ENCODE results near the gene ZNF610.
"Not testable (repeated sequence)": the region's sequence is repeated elsewhere in the genome, so short reads cannot be mapped to it uniquely, and the experiment has no call there.

The ZNF610 gene

DNA sequence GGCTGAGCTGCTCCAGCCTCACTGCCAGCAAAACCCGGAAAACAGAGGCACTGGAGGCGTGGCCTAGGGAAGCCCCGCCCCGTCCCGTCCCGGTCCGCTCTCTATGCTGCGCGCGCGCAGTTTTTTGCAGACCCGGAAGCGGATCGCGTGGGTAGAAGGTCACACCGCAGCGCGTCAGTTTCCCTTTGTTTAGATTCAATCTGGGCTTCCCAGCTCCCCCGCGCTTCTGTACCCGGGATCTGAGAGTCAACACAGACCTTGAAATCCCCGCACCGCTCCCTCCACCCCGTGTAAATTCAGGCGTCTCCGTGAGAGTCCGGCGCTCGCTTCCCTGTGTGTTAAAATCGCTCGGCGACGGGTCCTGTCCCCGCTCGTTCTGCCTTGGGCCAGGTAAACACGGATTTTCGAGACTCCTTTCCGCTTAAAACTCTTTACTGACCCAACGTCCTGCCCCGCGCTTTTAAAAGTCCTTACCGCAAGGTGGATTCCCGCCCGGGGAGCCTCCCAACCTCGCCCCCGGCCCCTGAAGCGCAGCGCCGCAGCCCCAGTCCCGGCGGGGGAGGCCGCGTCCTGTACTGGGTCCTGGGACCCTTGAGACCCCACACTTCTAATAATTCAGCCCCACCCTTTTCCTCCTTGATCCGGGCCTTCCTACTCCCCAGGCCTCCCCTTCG, at the start of gene ZNF610:
Gene ZNF610, plus strand, starts transcription at position 127 of the 674 bp plus-strand sequence. CDS start 12,930 bp downstream, outside the sequence.
- peak; percentile 76 for DNase-seq (ENCODE audit: low read depth)

DNA sequence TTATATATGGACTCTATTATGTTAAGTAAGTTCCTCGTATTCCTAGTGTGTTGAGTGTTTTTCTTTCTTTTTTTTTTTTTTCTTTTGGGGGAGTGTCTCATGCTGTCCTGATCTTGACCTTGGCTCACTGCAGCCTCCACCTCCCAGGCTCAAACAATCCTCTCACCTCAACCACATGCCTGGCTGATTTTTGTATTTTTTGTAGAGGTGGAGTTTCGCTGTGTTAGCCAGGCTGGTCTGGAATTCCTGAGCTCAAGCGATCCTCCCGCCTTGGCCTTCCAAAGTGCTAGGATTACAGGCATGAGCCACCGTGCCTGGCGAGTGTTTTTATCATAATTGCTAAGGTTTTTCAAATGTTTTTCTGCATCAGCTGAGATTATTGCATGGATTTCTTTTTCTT, 49.8 kb upstream of the ZNF610 start:
- no peak for DNase-seq (ENCODE audit: low read depth)

GRCh38 chr19:52291781-52292180, 44.3 kb upstream of the ZNF610 start:
- DNase-seq (ENCODE audit: low read depth), result no peak

DNA sequence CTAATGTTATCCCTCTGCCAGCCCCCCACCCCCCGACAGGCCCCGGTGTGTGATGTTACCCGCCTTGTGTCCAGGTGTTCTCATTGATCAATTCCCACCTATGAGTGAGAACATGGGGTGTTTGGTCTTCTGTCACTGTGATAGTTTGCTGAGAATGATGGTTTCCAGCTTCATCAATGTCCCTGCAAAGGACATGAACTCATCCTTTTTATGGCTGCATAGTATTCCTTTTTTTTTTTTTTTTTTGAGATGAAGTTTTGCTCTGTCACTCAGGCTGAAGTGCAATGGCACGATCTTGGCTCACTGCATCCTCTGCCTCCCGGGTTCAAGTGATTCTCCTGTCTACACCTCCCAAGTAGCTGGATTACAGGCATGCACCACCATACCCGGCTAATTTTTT, 43.1 kb upstream of the ZNF610 start:
- DNase-seq (ENCODE audit: low read depth), result not testable (repeated sequence)

DNA sequence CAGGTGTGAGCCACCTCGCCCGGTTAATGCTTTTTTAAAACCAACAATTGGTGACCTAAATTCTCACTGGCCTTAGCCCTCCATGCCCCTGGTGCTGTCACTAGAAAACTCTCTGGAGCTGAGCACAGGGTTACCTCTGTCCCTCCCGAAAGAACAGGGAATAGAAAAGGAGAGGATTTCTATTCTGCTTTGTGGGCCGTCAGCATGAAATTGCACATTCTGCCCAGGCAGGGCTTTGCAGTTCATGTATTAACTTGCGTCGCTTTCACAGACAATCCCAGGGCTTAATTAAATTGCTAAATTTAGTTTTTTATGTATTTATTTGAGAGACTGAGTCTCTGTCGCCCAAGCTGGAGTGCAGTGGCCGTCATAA, 39.7 kb upstream of the ZNF610 start:
- no peak for DNase-seq (ENCODE audit: low read depth)

- DNase-seq (ENCODE audit: low read depth), result peak; percentile 52
Measured at GRCh38 chr19:52296773-52297600, 39.1 kb upstream of the ZNF610 start, which contains the start of gene ZNF480. ZNF480 (plus strand) TSS chr19:52297169; CDS start chr19:52300413, 3,244 bp downstream.

DNA sequence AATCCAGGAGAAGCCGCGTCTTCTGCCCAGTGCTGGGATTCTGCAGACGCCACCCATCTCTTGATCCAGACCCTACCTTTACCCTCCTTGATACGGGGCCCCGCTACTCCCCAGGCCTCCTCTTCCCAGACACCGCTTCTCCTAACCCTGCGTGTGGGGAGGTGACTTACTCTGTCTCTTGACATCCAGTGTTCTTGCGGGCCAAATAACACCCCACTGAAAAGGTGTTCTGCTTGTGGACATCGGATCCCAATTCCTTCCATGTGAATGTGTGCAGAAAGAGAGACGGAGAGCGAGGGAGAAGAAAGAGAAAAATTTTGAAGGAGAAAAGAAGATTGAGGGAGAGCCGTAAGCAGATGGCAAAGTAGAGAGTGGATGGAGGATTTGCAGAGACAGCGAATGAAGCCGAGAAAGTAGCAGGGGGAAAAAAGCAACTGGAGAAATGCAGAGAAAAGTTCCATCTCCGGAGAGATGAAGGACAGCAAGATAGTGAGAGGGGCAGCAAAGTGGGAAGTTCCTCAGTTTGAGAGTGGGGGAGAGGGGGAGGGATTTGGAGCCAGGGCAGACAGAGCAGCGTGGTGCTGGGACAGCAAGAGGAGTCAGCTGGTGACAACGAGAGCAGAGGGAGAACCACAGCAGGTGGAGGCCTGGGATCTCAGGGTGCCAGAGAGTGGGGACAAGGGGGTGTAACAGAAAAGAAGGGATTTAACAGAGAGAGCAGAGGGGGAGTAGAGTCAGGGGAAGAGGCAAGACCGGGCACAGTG, 38.3 kb upstream of the ZNF610 start:
- no peak for DNase-seq (ENCODE audit: low read depth)

GRCh38 chr19:52307275-52307674, 28.8 kb upstream of the ZNF610 start:
- no peak for DNase-seq (ENCODE audit: low read depth)

DNA sequence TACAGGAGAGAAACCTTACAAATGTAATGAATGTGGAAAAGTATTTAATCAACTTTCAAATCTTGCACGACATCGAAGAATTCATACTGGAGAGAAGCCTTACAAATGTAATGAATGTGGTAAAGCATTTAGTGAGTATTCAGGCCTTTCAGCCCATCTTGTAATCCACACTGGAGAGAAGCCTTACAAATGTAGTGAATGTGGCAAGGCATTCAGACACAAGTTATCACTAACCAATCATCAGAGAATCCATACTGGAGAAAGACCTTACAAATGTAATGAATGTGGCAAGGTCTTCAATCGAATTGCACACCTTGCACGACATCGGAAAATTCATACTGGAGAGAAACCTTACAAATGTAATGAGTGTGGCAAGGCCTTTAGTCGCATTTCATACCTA, 13.6 kb upstream of the ZNF610 start:
- DNase-seq (ENCODE audit: low read depth), result no peak

GRCh38 chr19:52331757-52332156, 4.3 kb upstream of the ZNF610 start:
- no peak for DNase-seq (ENCODE audit: low read depth)

- DNase-seq (ENCODE audit: low read depth), result no peak
Measured at GRCh38 chr19:52335768-52336116, 301 bp upstream of the ZNF610 start.

- no peak for DNase-seq (ENCODE audit: low read depth)
Measured at GRCh38 chr19:52336791-52337381, 843 bp downstream of the ZNF610 start.

DNA sequence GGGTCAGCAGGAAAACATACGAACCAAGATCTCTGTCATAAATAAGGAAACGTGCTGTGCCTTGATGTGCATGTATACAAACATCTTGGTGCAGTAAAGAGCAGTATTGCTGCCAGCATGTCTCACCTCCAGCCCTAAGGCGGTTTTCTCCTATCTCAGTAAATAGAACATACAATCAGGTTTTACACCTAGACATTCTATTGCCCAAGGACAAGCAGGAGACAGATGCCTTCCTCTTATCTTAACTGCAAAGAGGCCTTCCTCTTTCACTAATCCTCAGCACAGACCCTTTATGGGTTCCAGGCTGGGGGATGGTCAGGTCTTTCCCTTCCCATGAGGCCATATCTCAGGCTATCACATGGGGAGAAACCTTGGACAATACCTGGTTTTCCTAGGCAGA, 3.0 kb downstream of the ZNF610 start:
- DNase-seq (ENCODE audit: low read depth), result not testable (repeated sequence)

DNA sequence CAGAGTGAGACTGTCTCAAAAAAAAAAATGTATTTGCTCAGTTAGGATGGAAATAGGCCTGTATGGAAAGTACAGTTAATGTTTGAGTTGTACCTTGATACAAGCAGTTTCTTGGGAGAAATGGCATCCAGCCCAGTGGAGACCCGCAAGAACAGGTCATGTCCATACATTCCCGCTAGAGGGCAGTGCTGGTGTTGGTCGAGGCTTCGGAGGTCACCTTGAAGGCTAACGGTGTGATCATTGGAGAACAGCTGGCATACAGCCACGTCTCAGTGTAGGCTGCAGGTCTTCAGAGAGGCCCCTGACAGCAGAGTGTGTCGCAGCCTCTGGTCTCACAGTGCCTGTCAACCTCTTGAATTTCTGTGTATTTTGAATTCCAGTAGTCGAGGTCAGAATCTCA, 7.5 kb downstream of the ZNF610 start:
- no peak for DNase-seq (ENCODE audit: low read depth)

DNA sequence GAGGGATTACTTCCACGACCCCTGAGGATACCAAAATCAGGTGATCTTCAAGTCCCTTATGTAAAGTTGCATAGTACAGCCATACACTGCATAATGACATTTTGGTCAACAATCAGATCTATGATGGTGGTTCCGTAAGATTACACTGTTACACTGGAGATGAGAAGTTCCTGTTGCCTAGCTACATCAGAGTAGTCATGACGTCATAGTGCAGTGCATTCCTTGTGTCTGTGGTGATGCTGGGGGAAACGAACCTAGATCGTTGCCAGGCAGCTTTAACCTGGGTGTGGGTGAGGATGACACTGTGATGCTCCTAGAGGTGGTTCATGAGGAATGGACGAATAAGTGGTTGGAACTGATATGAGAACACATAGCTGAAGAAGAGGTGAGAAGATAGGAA, 9.1 kb downstream of the ZNF610 start:
- no peak for DNase-seq (ENCODE audit: low read depth)

DNA sequence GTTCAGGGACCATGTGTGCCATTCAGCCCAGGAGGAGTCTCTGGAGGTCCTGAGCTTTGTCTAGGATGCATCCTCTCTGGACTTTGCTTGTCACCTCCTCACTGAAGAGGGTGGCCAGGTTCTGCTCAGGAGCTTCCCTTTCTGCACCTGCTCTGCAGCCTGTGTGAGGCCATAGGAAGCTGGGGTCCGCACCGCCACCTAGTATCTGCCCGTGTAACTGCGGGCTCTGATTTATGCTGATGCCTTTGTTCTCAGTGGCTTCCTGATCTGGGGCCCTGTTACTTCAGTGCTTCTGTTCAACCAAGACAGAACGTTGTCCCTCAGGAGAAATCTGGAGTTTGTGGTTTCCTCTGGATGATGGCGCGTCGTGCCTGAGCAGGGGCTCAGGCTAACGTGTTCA, 15.5 kb downstream of the ZNF610 start:
- no peak for DNase-seq (ENCODE audit: low read depth)

- no peak for DNase-seq (ENCODE audit: low read depth)
Measured at GRCh38 chr19:52366414-52366824, 30.4 kb downstream of the ZNF610 start.

DNA sequence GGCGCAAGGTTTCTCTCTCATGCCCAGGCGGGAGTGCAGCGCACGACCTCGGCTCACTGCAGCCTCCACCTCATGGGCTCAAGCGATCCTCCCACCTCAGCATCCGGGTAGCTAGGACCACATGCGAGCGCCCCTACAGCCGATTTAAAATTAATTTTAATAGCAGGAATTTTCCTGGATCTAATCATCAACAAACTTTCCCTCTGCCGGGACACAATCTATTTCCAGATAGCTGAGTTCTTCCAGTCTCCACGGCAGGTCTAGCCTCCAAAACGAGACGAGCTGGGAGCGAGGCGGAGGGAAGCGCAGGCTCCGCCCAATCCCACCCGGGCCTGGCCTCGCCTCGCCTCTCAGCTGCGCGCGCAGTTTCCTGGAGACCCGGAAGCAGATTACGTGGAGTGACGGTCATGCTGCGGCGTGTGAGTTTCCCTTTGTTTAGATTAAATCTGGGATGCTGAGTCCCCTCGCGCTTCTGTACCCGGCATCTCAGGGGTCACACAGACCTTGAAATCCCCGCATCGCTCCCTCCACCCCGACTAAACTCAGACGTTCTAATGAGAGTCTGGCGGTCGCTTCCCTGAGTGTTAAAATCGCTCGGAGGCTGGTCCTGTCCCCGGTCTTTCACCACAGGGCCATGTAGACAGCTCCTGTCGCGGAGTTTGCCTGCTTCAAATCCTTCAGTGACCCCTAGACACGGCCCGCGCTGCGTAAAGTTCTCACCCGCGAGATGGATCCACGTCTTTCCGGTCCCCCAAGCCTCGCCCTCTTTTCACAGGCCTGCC, 33.7 kb downstream of the ZNF610 start, which contains the start of gene ZNF880:
Gene ZNF880, plus strand, starts transcription at position 365 of the 782 bp plus-strand sequence. Its CDS starts 43 bp downstream, at position 408.
- DNase-seq (ENCODE audit: low read depth), result peak; percentile 86

GRCh38 chr19:52370341-52370710, 34.3 kb downstream of the ZNF610 start:
- no peak for DNase-seq (ENCODE audit: low read depth)

DNA sequence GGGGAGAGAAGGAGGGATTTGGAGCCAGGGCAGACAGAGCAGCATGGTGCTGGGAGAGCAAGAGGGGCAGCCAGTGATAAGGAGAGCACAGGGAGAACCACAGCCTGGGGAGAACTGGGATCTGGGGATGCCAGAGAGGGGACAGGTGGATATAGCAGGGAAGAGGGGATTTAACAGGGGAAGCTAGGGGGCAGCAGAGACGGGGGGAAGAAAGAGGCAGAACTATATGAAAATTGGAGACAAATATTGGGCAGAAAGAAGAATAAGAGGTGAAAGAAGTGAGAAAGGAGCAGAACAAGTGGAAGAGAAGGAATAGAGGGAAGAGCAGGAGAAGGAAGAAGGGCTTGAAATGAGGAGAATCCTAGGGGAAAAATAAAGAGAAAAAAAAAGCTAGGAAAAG, 55.1 kb downstream of the ZNF610 start:
- no peak for DNase-seq (ENCODE audit: low read depth)

DNA sequence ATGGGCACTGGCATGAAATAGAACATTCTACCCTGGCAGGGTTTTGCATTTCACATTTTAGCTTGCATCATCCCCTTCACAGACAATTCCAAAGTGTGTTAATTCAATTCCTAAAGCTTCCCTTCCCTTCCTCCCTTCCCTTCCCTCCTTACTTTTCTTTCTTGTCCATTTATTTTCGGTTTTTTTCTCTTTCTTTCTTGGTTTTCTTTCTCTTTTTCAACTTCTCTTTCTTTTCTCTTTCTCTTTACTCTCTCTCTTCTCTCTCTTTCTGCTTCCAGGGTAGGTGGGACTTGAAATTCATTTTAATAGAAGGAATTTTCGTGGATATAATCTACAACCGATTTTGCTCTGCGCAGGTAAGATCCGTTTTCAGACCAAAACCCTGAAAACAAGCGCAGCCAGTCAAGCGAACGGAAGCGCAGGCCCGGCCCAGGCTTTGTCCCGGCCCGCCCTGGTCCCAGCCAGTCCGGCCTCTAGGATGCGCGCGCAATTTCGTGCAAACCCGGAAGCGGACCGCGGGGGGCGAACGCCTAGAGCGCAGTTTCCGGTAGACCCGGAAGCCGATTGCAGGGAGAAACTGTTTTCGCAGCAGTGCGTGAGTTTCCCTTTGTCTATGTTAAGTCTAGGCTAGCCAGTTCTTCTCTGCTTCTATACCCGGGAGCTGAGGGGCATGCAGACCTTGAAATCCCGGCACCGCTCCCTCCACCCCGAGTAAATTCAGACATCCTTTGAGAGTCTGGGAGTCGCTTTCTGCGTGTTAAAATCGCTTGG, 61.5 kb downstream of the ZNF610 start, which contains the start of gene ZNF528:
Gene ZNF528, plus strand, starts transcription at position 540 of the 771 bp plus-strand sequence. CDS start 4,165 bp downstream, outside the sequence.
- DNase-seq (ENCODE audit: low read depth), result peak; percentile 94
